Measurements from ENCODE around the gene SSUH2.
"Not testable (repeated sequence)": the region's sequence is repeated elsewhere in the genome, so short reads cannot be mapped to it uniquely, and the experiment has no call there.

SSUH2 gene

GRCh38 chr3:8644748-8645390 is at the start of gene SSUH2:
Gene SSUH2, minus strand, starts transcription at chr3:8644798. Its CDS starts 40 bp downstream, at chr3:8644758.
- DNase-seq (ENCODE audit: insufficient read length, low spot score): no peak
- FAIRE-seq: no peak

- not testable (repeated sequence) for FAIRE-seq; DNase-seq (ENCODE audit: insufficient read length, low spot score)
Measured at GRCh38 chr3:8691295-8691694, 46.7 kb upstream of the SSUH2 start.

GRCh38 chr3:8684992-8685391 is 40.4 kb upstream of the SSUH2 start:
- not testable (repeated sequence) for FAIRE-seq; DNase-seq (ENCODE audit: insufficient read length, low spot score)

GRCh38 chr3:8682850-8683574 is 38.4 kb upstream of the SSUH2 start:
- not testable (repeated sequence) for FAIRE-seq; DNase-seq (ENCODE audit: insufficient read length, low spot score)

GRCh38 chr3:8681881-8682538 is 37.4 kb upstream of the SSUH2 start:
- not testable (repeated sequence) for FAIRE-seq; DNase-seq (ENCODE audit: insufficient read length, low spot score)

- FAIRE-seq: no peak
- no peak for DNase-seq (ENCODE audit: insufficient read length, low spot score)
Measured at GRCh38 chr3:8681349-8681748, 36.8 kb upstream of the SSUH2 start.

- not testable (repeated sequence) for DNase-seq (ENCODE audit: insufficient read length, low spot score); FAIRE-seq
Measured at GRCh38 chr3:8679817-8680553, 35.4 kb upstream of the SSUH2 start.

- no peak for FAIRE-seq
- no peak for DNase-seq (ENCODE audit: insufficient read length, low spot score)
Measured at GRCh38 chr3:8678751-8679150, 34.2 kb upstream of the SSUH2 start.

GRCh38 chr3:8677258-8677657 is 32.7 kb upstream of the SSUH2 start:
- FAIRE-seq; DNase-seq (ENCODE audit: insufficient read length, low spot score): not testable (repeated sequence)

GRCh38 chr3:8675591-8675990 is 31.0 kb upstream of the SSUH2 start:
- not testable (repeated sequence) for FAIRE-seq; DNase-seq (ENCODE audit: insufficient read length, low spot score)

GRCh38 chr3:8673083-8673737 is 28.6 kb upstream of the SSUH2 start:
- no peak for FAIRE-seq
- DNase-seq (ENCODE audit: insufficient read length, low spot score): no peak

GRCh38 chr3:8669019-8669418 is 24.4 kb upstream of the SSUH2 start:
- DNase-seq (ENCODE audit: insufficient read length, low spot score) (no peak), FAIRE-seq (no peak)

GRCh38 chr3:8668216-8668615 is 23.6 kb upstream of the SSUH2 start:
- DNase-seq (ENCODE audit: insufficient read length, low spot score): no peak
- FAIRE-seq: no peak

- DNase-seq (ENCODE audit: insufficient read length, low spot score) (no peak), FAIRE-seq (no peak)
Measured at GRCh38 chr3:8667463-8668091, 23.0 kb upstream of the SSUH2 start.

GRCh38 chr3:8665407-8665896 is 20.9 kb upstream of the SSUH2 start:
- DNase-seq (ENCODE audit: insufficient read length, low spot score) (peak; percentile 12), FAIRE-seq (no peak)

- FAIRE-seq (peak; percentile 63), DNase-seq (ENCODE audit: insufficient read length, low spot score) (peak; percentile 29)
Measured at GRCh38 chr3:8663177-8664061, 18.8 kb upstream of the SSUH2 start.

GRCh38 chr3:8662594-8662993 is 18.0 kb upstream of the SSUH2 start:
- no peak for DNase-seq (ENCODE audit: insufficient read length, low spot score)
- no peak for FAIRE-seq

GRCh38 chr3:8660175-8661118 is 15.8 kb upstream of the SSUH2 start:
- FAIRE-seq: no peak

More at GRCh38 chr3:8660175-8661118, 15.8 kb upstream of the SSUH2 start:
- DNase-seq (ENCODE audit: insufficient read length, low spot score): no peak
